Epithelial cell of esophagus (primary cell): Measurements from ENCODE around the gene DOP1B.
A peak's percentile ranks its signal among the peaks of the same experiment; 100 is the strongest.

ENCODE experiments used
- DNase-seq: peaks from one replicate; pipeline ENCODE4 v3.0.0; 2010; ENCODE audit warnings: low read depth
- H3K4me3 ChIP-seq: 2 replicates; pipeline ENCODE4 v1.5.1; 2011; ENCODE audit warnings: mild to moderate bottlenecking, low read length, control low read depth
- CTCF ChIP-seq: IDR thresholded peaks from 2 replicates; pipeline ENCODE4 v1.5.1; 2011; ENCODE audit warnings: low read depth, mild to moderate bottlenecking, low read length, control low read depth, inconsistent platforms; ENCODE audit not compliant: insufficient read depth; ENCODE audit errors: missing control alignments

Gene DOP1B

GRCh38 chr21:36120304-36120888 is 36.2 kb upstream of the DOP1B start:
- H3K4me3 ChIP-seq: no peak overlapping the region
- TF ChIP-seq CTCF: no peak
- DNase-seq: no peak

- no peak for DNase-seq
- peak; percentile 55 for TF ChIP-seq CTCF
- H3K4me3 ChIP-seq: no peak overlapping the region
Observed at GRCh38 chr21:36122977-36123376, 33.6 kb upstream of the DOP1B start.

- TF ChIP-seq CTCF: no peak
- H3K4me3 ChIP-seq: no peak overlapping the region
- no peak for DNase-seq
Observed at GRCh38 chr21:36124395-36124794, 32.2 kb upstream of the DOP1B start.

- no peak overlapping the region for H3K4me3 ChIP-seq
- DNase-seq: peak; percentile 73
- peak; percentile 98 for TF ChIP-seq CTCF
Observed at GRCh38 chr21:36125512-36126207, 31.0 kb upstream of the DOP1B start.

- no peak for TF ChIP-seq CTCF
- H3K4me3 ChIP-seq: no peak overlapping the region
- DNase-seq: peak; percentile 71
Observed at GRCh38 chr21:36126208-36126565, 30.4 kb upstream of the DOP1B start.

- TF ChIP-seq CTCF: no peak
- H3K4me3 ChIP-seq: no peak overlapping the region
- peak; percentile 69 for DNase-seq
Observed at GRCh38 chr21:36126621-36127110, 30.0 kb upstream of the DOP1B start.
